Measurements from ENCODE around the gene ARMH3.
A peak's percentile ranks its signal among the peaks of the same experiment; 100 is the strongest.

ARMH3 gene

DNA sequence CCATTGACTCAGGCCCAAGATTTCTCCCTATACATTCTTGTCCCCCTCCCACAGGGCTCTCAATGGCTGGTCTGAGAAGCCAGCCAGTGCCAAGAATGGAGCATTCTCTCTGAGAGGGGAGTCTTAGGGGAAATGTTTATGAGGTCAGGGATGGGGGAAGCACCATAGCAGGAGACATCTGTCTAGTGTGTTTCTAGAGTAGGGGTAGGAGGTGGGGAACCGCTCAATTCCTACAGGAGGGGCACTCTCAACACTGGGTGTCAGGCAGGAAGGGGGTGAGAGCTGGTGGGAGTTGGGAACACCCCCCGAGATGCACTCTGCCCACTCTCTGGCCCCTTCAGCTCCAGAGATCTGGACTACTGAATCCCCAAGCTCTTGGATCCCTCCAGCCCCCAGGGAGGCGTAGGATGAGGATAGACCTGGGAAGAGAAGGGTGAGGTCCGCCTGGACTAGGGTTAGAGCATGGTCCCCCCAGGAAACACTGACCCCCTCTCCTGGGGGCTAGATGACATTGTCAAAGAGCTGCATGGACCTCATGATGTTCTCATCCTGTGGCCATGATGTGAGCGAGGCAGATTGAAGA, 229.0 kb downstream of the ARMH3 start:
- no peak for DNase-seq

DNA sequence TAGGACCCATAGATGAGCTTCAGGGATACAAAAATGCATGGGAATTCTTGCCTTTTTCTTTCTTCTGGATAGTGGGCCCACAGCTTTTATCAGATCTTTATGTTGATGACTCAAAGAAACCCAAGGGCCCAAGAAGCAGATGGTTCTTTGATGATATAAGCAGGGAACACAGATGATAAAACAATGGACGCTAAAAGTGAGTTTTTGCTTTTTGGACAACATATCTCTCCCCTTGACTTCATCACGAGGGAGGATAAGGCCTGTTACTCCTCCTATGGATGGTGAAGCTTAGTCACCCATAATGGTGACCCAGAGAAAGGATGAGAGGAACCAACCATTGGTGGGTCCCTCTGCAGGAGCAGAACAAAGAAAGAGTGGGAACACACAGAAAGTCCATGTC, 231.2 kb downstream of the ARMH3 start:
- no peak for DNase-seq

DNA sequence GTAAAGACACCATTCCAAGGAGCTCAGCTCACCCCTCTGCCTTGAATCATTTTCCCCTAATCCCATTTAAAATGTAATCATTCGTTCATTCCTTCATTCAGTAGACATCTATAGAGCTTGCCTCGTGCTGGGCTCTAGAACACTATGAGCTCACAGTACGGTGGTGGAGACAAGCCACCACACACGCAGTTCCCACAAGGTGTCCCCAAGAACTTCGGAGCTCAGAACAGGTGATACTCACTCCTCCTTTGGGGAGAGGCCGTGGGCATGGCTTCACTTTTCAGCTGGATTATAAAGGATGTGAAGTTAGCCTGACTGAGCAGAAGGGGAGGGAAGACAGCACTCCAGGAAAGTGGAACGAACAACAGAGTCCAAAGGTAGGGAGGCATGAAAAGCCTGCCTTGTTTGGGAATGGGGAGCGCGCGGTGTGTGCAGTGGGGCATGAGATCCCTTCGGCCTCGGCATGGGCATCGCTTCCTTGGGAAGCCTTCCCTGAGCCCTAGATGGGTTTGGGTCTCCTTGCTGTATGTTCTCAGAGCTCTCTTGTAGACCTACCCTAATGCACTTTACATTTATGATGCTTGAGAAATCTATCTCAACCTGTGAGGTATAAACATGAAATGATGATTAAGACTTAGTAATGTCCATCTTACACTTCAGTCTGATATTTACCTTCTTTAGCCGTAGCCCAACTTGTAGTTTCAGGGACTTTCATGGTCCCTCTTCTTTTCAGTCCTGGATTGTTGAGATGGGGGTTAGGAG, 236.9 kb downstream of the ARMH3 start:
- DNase-seq, result no peak

DNA sequence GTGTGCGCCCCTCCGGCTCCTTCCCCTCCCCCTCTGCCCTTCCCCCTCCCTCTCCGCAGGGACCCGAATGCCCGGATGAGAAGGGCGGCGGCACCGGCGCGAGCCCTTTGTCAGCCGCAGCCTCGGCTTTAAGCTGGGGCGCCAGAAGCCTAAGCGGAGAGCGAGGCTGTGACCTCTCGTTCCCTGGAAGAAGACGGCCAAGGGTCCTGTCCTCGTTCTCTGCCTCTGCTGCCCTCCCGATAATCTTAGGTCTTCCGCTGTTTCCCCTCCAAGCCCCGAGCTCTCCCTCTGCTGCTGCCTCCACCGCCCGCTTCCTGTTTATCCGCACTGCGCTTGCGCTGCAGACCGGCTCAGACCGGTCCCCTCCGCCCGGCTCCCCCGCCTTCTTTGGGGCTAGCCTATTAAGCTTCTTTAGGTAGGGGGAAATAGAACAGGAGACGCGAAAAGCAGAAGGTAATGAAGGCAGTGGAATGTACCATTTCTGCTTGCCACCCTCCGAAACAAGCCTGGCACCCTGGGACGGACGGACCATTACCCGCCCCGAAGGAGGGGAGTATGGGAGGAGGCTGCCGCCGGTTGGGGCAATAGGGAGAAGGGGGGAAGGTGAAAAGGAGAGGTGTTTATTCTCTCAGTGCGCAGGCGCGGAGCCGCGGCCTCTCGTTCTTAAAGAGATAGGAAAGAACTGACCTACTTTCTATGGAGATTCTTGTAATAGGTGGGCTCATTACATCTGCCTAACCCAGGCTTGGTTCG, 237.7 kb downstream of the ARMH3 start, which contains the start of gene OGA:
Gene OGA, minus strand, starts transcription at position 326 of the 753 bp plus-strand sequence. CDS start 422 bp downstream, outside the sequence.
- DNase-seq, result peak; percentile 70

DNA sequence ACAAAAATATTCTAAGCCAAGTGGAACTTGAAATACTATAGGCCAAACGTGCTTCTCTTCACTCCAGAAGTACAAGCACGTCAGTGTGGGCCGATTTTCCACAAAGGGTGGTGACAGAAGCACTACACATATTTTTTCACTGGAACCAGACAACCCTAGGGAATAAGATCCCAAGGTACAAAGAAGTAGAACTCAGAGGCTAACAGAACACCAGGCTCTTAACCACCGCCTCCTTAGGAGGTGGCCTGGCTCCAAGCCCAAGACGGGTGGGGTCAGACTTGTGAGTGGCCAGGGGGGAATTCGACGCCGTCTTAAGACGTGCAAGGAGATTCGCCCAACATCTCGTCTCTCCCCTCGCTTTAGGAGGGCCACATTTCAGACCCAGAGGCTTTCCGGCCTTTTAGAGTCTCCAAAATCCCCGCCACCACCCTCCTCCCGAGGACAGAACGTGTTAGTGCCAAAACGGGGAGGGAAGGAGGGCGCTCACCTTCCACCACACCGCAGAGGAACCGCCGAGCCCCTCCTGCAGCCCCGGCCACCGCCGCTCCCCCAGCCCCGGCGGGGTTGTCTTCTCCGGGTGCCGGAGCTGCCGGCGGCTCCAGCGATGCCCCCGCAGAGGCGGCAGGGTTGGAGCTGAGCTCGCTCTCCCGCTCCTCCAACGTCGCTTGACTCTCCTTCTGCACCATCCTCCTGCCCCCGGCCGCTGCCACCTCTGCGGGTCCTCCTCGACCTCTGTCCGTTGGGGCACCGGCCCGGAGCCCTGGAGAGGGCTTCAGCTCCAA, 238.4 kb downstream of the ARMH3 start:
- DNase-seq, result no peak

DNA sequence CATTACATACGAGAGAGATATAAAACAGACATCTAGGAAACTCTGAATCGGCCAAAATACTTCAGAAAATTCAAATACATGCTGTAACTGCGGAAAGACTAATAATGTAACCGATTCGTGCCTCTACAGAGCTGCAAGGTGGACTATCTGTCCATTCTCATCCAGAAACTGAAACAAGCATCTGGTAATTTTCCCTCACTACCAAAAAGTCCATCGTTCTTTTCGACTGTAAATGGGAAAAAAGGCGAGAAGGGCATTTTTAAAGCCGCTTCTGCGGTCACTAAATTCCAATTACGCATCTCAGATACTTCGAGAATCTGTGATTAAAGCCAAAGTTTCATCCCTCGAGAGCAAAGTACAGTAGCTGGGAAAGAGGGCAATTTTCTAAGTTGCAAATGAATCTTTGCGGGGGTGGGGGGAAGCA, 239.0 kb downstream of the ARMH3 start:
- no peak for DNase-seq

DNA sequence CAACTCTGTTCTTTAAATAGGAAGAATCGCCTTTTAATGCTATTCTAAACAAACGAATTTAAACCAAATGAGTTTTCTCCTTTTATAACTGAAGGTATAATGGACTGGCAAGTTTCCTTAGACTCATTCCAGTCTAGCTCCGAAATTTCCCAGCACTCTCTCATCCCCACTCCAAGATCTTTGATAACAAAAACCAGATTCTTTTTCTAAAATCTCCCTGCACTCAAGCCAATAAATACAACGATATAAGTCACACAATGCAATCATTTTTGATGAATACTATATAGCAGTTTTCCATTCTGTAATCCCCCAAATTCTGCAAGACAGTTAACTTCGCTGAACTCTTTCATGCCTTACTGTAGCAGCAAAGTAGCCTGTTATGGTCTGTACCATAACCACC, 239.6 kb downstream of the ARMH3 start:
- no peak for DNase-seq

DNA sequence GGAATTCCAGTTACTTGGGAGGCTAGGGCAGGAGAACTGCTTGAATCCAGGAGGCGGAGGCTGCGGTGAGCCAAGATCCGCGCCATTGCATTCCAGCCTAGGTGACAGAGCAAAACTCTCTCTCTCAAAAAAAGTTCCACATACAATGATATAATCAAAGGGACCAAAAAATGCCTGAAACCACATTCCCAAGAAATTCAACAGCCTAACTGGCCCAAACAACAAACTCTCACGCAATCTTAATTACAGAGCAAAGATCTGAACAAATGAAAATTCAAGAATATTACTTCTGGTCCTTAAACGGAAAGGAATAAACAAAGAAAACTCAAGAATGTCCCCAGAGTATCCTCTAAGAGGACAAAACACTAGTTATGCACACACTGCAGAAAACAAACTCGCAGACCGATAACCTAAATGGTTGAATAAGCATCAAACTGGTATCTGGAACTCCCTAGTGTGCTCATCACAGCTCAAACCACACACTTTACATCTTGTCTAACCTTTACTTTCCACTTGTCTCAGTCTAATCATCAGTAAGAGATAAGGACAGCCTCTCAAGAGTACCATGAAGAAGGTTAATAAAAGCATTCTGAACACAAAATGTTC, 241.4 kb downstream of the ARMH3 start:
- no peak for DNase-seq

DNA sequence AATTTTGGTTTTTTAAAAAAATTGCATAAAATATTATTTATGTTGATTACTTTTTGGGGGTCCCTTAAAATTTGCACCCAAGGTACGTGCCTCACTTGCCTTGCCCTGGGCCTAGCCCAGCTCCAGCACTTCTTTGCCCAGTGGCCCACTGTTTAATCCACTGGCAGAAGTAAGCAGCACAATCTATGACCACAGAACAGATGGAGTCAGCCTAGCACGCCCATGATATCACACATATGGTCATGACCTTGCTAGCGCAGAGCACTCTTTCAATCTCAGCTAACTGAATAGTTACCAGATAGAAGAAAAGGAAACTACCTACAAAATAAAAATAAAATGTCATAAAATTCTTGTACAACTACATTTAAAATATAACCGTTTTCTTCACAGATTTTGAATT, 243.4 kb downstream of the ARMH3 start:
- DNase-seq, result no peak

DNA sequence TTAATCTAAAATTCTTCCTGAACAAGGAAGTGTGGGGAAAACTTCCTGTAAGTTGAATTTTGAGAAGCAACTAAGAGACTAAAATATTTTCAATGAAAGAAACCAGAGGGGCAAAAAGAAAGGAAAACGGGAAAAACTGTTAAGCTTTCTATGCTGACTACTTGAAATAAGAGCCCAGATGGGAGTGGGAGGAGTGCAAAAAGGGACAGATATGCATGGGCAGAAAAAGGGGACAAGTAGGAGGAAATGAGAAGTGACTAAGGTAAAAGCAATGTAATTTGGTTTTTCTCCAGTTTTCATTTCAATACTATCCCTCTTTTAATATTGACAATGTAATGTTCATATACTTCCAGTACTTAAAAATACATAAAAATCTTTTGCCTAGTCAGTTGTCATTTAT, 248.8 kb downstream of the ARMH3 start:
- no peak for DNase-seq

DNA sequence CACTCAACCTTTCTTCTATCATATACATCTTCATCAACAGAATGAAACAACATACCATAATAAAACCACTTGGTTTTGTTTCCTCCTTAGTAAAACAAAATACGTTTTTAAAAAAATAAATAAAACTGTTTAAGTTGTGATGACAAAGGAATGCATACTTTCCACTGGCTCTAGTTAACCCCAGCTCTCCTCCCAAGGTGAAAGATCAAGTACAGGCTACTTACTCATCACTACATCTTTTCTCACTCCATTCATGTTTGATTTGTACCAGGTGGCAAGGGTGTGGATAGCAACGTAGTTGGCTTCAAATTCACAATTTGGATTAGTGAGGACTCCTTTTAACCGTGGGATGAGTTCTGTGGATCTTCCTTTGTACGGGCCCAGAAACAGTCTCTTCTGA, 252.5 kb downstream of the ARMH3 start:
- DNase-seq, result no peak

DNA sequence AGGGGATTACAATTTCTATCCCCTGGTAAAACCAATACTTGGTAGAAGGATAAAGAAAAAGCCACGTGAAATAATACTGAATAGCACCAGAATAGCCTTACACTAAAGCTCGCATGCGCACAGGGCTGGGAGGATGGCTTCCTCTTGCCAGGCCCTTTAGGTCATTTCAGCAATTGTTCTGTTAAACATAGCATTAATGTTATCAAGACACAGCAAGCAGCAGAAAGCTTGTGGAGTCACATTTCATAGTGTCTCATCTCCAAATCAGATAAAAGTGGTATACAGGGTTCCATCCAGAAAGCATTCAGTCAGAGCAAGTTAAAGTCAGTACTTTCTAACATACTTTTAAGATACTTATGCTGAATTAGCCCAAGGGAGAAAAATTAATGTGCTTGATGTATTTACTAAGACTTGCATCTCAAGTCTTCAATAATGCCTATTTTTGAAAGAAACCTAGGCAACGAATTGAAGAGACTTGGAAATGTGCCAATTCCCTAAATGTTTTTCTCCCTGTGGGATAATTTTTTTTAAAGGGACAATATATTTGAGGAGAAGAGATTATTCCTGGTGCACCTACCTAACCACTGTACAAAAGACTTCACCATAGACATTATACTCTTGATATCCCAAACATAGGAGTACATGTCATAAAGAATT, 258.4 kb downstream of the ARMH3 start:
- no peak for DNase-seq
